ENCODE data around the gene ZNF8.
"Not testable (repeated sequence)": the region's sequence is repeated elsewhere in the genome, so short reads cannot be mapped to it uniquely, and the experiment has no call there.

Gene ZNF8

GRCh38 chr19:58338336-58338735, 59.6 kb downstream of the ZNF8 start:
- DNase-seq: no peak

- no peak for DNase-seq
These were observed 60.2 kb downstream of the ZNF8 start for GRCh38 chr19:58338825-58339558.

GRCh38 chr19:58345558-58345957, 66.8 kb downstream of the ZNF8 start:
- no peak for DNase-seq

- DNase-seq: peak; percentile 29
These were observed 68.5 kb downstream of the ZNF8 start for GRCh38 chr19:58346961-58347929.

- not testable (repeated sequence) for DNase-seq
These were observed 69.3 kb downstream of the ZNF8 start for GRCh38 chr19:58348080-58348479.

GRCh38 chr19:58349590-58349989, 70.8 kb downstream of the ZNF8 start:
- DNase-seq: no peak

GRCh38 chr19:58350001-58350861, 71.5 kb downstream of the ZNF8 start:
- DNase-seq: no peak

- DNase-seq: no peak
These were observed 72.3 kb downstream of the ZNF8 start for GRCh38 chr19:58350871-58351557.

- DNase-seq: no peak
These were observed 72.8 kb downstream of the ZNF8 start for GRCh38 chr19:58351558-58351878.

GRCh38 chr19:58351990-58352755, 73.4 kb downstream of the ZNF8 start:
- no peak for DNase-seq

All from DMS79 (cell line).